ENCODE results near the gene STRN4.

The STRN4 gene

DNA sequence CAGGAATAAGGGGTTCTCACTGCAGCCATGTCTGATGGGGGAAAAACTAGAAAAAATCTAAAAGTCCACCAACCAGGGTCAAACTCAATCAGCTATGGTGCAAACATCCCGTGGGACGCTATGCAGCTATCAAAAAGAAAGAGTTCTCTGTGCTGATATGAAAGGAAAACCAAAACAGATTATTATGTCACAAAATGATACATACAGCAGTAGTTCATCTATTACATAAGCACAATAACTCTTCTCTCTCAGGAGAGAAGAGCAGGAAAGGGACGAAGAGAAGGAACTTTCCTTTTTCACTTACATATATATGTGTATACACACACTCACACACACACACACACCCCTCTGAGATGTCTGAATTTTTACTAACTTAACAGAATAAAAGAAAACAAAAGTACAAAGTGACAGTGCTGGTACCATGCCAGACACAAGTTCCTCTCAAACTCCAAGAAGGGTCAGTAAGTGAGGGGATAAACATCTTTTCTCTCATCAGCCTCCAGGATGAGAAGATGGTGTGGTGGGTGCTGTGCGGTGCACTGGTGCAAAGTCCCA, 3.2 kb downstream of the STRN4 start:
- no peak for DNase-seq

DNA sequence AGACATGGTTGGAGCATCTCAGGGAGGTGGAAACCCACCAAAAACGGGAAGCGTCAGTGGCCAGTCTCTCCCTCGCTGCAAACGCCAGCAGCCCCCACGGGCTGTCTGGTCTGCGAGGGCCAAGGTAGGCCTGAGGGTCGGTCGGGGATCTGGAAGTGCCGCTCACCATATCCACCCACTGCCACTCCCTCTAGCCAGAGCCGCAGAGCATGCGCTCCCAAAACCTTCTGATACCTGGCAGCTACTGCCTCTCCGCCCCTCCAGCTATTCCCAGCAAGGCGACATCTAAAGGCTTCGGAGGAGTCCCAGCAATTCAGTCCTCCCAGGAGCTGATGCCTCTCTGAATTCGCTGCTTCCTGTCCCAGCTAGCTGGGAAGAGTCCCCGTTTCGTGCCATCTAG, 4.8 kb downstream of the STRN4 start:
- no peak for DNase-seq

DNA sequence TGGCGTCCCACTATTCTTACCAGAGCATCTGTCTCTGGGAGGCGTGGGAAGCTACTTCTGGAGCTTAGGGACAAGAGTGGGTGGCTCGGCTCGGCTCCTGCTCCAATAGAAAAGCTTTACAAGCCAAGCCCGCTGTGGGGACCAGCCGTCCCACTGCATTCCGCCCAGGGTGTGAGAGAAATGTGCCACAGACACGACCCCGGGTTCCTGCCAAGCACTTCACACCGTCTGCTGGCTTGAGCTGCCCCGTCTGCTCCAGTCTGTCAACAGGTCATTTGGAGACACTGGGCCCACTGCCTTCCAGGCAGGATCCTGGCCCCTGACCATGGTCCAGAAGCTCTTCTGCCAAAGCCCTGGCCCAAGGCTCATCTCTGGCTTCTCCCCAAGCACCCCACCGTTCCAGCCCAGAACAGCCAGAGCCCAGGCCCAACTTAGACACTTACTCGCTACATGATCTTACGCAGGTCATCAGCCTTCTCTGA, 6.9 kb downstream of the STRN4 start:
- DNase-seq, result no peak

DNA sequence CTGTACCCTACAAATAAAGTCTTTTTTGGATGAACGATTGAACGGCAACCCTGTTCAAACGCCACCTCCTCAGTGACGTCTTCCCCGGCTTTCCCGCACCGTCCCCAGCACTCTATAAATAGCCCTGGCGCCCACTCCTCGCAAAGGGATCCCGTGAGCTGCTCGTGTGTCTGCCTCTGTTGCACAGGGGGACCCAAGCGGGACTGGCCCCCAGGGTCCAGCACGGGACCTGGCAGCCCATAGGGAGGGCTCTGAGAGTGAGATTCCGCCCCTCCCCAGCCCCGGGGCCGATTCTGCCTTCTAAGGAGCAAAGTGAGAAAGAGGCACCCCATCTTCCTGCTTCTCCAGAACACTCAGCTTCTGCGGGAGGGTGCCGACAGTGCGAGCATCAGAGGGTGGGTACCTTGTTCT, 8.5 kb downstream of the STRN4 start:
- no peak for DNase-seq

DNA sequence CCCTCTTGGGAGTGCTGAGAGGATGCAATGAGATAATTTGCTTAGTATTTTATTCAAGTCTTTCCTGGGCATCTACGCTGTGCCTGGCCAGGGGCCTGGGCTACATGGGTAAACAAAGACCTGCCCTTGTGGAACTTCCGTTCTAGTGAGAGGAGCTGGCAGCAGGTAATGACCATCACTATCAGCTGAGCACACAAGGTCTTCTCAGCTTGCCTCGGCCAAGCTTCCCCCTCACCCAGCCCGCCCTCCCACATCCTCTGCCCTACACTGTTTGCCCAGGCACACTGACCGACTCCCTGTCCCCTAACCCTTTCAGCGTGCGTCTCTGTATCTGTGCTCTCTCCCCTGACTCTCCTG, 9.0 kb downstream of the STRN4 start:
- DNase-seq, result no peak

DNA sequence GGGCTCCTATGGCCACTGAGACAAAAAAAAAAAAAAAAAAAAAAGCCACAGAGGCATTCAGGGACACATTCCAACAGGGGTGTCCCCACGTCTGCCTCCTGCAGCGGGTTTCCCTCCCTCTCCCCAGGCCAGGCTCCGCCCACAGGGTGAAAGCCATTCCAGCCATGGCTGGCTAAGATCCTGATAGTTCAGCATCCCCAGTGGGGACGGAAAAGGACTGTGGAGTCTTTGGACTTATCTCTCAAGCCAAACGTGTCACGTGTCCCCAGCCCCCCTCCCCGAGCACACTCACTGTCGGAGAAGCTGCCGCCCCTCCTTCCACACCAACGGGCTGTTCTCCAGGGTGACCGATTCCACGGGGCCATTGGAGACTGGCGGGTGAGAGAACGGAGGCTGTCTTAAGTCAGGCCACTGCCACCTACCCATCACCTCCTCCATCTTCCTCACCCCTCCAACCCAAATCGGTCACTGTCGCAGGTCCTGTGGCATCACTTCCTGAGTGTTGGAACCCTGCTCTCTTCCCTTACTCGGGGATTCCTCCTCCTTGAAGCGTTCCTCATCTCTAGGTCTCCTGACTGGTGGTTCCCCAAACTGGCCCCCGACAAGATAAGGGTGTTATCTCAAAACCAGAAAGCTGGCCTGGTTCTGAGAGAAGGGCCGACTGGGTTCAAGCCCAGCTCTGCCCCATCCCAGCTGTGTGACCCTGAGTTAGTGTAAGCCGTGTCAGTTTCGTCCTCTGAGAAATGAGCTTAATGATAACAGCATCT, 9.5 kb downstream of the STRN4 start:
- DNase-seq, result no peak

DNA sequence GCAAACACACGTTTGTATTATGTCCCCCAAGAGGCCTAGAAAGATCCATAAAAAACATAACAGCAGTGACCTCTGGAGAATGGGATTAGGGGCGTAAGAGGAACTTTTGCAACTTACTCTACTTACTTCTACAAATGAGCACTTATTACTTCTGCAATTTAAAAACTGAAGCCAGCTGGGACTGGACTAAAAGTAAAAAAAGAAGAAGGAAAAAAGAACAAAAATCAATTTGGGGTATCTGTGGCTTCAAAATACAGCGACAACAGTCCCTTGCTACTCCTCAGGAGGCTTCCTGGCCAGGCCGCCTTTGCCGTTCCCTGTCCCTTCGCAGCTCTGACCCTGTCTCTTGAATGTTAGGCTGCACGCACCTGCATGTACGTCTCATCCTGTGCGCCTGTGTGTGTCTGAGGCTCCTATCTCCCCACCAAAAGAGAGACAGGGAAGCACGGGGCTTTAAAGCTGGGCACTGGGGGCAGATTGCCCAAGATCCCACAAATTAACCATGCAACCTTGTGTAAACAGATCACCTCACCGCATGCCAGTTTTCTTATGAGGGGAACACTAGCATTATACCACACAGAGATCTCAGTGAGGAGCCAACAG, 12.5 kb downstream of the STRN4 start:
- DNase-seq, result no peak

DNA sequence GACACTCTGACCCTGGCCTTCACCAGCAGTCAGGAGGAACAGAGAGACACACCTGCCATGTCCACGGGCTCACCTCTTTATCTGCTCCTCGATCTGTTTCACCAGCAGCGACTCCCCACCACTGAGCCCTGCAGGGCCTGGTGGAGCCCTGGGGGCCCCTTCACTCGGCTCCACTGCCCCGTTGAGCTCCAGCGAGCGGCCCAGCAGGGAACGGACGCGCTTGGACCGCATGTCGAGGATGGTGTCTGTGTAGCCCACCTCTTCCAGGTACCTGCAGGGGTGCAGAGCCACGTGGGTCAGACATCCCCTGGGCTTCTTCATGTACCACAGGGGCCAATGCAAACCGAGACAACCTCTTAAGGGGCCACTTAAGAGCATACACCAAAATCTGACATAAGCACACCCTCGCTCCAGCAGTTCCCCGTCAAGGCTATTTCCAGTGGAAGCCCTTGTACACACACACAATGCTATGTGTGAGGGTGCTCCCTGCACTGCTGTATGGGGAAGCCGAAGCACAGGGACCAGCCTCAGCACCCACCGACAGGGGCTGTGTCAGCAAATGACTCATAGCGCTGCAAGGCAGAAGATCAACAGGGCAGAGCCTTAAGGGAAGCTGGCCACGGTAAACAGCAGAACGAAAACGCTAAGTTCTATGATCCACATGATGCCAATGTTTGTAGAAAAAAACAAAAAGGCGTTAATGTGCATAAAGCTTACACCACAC, 13.1 kb downstream of the STRN4 start:
- DNase-seq, result no peak

DNA sequence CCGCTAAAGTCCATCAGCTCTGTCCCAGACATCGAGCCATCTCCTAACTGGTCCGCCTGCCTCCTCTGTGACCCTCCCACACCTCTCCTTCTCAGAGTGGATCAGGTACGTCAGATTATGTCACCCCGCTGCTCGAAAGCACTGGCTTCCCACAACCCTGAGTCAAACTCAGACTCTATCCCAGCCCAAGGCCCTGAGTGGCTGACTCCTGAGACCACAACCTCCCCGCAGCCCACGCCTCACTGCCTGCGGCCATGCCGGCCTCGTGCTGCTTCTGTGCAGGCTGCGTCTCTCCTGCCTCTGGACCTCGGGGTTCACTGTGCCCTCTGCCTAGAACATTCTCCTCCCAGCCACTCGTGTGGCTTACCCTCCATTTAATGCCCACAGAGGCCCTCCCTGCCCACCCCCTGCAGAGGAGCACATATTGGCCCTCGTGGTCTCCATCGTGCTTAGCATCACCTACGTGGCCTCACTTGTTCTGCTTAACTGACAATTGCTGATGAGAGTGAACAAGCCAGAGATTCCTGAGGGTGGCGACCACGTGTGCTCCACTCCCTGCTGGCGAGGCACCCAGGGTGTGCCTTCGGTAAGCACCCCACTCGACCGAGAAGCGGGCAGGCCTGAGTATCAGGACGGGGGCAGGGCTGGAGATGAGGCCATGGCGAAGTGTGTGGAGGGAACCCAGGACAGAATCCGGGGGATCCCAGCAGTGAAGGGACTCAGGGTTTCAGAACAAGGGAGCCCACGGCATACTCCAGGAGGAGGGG, 13.9 kb downstream of the STRN4 start:
- DNase-seq, result no peak

DNA sequence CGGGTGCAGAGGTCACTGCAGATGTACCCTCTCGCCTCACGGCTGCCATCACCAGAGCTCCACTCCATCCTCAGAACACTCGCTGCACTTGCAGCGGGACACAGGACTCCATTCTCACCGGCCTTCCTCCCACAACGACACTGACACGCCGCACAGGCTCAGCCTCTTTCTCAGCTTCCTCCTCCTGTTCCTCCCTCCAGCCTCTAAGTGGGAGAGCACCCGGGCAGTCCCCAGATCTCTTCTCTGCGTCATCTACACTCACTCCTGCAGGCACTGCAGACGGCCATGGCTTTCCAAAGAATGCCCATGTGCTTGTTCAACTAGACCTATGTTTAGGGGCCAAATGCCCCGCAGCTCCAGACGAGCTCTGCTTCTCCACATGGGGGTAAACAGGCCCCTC, 14.7 kb downstream of the STRN4 start:
- no peak for DNase-seq

DNA sequence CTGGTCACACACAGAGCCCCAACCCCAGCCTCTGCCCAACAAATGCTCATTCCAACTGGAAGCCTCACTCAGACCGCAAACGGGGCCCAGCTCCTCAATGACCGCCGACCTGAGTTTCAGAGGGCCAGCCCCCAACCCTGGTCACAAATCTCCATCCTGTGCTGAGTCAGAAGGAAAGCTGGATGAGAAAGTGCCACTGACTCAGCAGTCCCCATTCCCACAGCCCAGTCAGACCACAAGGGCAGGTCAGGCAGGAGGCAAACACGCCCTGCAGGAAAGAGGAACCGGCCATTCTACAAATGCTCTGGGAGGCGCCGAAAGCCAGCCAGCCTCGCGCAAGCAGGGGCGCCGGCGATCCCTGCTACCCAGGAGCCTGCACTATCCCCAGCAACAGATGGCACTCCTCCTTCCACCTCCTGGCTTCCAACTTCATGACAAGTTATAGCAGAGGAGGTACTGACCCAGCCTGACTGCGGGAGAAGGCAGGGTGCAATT, 15.2 kb downstream of the STRN4 start:
- DNase-seq, result peak; percentile 84

DNA sequence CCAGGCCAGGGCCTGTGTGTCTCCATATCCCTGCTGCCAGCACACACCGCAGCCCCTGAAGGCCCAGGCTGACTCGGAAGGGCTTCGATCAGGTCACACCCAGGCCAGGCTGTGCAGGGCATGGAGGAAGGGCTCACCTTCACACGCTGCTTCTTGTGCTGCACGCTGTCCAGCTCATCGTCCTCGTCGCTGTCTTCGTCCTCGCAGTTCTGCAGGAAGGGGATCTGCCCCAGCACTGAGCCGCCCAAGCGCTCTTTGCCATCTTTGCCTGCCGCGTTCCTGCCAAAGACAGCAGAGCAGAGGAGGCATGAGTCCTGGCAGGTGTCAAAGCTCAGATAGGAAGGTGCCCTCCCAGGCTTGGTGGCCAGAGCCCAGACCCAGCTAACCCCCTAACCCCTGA, 15.7 kb downstream of the STRN4 start:
- DNase-seq, result no peak

DNA sequence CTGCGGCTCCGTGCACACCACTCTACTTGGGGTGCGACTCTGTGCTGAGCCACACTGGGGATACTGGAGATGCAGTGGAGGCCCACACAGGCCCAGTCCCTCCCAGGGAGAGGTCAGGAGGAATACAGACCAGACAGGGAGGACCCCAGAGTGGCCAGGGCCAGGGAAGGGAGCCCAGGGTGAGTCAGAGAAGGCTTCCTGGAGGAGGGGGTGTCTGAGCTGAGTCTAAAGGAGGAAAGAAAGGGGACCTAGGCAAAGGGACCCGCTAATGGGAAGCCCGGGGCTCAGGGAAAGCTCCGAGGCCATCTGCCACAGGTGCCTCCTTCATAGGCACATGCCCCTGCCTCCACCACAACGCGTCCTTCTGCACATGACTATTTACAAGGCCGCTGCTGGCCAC, 16.1 kb downstream of the STRN4 start:
- DNase-seq, result no peak

DNA sequence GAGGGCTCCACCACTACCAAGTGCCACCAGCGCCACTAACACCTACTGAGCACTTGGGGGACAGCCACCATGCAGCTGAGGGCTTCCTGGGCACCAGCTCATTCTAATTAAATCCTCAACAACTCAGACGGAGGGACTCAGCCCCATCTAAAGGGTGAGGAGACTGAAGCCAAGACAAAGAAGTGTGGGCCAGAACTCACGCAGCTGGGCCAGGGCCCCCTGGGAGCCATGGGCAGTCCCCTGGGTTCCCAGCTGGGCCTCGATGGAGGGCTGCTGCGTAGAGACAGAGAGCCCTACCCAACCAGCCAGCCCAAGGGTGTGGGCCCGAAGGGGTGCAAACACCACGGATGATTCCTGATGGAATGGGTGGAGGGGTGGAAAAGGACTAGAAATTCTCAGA, 16.6 kb downstream of the STRN4 start:
- DNase-seq, result no peak

DNA sequence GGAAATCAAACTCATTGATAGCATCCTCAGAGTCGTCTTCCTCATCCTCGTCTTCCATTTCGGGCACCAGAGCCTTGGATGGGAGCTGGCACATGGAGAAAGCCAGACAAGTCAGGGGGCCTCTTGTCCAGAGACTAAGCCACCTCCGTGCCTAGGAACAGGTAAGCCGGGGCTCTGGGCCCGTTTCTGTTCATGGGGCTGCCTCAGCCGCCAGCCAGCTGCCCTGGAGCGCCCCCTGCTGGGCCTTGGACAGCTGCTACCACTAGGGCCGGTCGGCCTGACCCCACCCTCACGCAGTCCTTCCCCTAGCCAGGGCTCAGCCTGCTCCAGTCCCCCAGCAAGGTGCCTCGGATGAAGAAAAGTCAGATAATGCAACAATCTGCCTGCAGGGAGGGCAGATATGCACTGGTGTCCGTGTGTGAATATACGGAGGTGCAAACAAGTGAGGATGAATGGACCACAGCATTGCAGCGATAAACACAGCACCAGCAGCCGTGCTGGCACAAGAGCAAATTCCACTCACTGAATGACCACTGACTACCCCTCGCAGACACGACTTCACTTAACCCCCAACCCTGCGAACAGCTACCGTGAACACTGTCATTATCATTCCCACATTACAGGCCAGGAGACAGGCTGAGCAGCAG, 17.4 kb downstream of the STRN4 start:
- peak; percentile 46 for DNase-seq

DNA sequence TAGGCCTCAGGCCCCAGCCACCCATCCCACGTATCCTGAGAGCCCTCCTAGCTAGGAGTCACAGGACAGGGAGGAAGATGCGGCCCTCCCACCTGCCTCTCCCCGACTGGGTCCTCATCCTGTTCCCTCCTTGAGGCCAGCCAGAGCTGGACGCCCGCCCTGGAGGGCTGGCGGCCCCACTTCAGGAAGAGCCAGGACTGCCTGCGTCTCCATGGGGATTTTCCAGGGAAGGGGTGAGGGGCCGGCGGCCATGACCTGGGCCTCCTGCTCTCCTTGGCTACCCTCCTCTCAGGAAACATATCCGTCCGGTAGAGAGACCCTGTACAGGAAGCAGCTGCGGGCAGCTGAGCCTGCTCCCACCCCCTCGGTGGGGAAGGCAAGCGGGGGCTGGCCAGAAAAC, 18.0 kb downstream of the STRN4 start:
- DNase-seq, result no peak

DNA sequence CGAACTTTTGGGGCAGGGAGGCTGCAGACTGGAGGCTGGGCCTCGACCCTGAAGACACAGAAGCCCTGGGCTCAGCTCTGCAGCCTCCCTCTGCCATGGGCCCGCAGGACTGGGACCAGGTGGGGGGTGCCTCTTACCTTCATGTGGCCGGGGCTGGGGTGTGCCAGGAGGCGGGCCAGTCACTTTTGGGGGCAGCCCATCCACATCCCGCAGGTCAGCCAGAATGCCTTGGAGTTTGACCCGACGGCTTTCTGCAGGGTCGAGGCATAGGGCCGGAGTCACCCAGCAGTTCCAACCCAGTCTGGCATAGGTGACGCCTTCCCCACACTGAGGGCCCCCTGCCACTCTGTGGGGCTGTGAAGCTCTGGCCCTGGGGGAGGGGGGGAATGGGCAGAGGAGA, 18.5 kb downstream of the STRN4 start:
- no peak for DNase-seq

DNA sequence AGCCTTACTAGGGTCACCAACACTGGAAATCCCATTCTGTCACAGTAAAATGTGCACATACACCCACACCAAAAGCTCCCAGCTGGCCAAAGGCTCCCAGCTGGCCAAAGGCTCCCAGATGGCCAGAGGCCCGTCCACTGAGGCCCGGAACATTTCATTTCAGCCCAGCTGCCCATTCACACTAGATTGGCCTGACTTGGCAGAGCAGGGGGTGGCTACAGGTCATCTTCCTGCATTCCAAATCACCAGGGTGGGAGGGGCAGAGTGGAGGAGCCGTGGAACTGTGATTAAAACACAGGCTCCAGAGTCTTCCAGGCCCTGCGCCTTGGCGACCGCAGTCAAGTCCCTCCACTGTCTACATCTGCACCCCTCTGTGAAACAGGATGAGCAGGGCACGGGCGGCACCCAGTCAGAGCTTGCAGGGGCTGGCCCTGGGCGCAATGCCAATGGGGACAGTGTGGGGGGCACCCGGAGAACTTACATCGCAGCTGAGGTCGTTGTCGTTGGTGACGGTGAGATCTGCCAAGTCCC, 19.2 kb downstream of the STRN4 start:
- DNase-seq, result no peak

DNA sequence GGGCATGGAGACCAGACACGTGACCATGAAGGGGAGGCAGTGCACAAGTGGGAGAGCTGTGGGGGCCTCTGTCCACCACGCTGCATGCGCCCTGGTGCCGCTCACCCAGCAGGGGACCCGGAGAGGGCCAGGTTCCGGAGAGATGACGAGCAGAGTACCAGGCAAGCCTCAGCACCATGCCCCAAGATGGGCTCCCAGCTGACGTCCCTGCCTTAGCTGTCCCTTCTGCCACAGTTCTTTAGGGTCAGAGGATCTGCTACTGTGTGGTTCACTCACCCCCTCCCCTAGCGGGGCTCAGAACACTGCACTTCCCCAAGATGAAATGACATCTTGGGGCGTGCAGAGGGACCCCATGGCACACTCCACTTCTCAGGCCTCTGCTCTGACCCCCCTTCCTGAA, 19.7 kb downstream of the STRN4 start:
- no peak for DNase-seq

DNA sequence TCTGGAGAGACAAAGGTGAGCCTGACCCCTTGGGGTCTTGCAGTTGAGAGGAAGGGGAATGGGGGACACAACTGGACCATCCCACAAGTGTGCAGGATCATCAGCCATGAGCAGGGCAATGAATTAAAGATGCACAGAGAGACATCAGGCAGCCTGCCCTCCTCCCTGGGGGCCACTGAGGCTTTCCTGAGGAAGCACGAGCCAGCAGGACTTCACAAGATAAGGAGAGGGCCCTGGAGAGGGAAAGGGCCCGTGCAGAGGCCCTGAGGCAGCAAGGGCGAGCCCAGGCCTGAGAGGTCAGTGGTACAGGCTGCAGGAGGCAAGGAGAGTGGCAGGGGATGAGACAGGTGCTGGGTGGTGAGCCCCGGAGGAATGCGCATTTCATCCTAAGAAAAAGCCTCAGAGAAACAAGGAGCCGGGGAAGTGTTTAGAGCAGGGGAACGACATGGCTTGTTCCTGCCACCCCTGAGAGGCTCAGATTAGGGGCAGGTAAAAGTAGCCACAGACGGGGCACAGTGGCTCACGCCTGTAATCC, 20.3 kb downstream of the STRN4 start:
- DNase-seq, result no peak

DNA sequence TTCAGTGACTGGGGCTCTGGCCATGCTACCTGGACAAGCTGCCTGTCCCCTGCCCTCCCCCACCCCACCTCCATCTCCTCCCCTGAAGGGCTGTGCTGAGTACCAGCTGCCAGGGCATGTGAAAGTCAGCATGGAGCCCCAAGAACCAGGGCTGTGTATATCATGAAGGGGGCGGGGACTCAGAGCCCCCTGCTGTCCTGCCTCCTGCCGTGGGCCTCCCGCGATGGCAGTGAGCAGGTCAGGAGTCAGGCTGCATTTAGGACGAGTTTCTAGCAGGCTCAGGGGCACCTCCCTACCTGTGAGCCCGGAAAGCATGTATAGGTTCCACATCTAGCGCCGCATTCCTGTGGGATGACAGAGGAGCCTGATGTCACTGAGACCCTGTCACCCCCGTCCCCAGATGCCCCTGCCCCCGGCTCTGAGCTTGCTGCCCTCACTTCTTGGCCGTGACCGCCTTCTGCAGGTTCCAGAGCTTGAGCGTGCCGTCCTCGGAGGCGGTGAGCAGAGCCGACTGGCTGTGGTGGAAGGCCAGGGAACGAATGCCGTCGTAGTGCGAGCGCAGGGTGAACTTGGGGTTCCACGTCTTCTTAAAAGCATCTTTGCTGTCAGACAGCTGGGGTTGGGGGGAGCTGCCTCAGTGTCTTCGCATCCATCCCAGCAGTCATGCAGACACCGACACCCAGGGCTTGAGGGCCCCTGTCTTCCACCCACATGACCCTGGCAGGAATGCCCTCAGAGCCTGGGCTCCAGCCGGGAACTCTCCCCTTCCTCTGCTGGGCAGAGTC, 21.0 kb downstream of the STRN4 start:
- no peak for DNase-seq
